ENCODE results near the gene ZNF784. TPM values are rescaled to one million over a fixed set of nuclear protein-coding genes. Genes with fewer than 3 reads are reported as not detected.

Gene ZNF784
- total and polyA plus RNA-seq, 8 donors: 1.8 to 15.1 (median 5.5) TPM; not detected in 1

DNA sequence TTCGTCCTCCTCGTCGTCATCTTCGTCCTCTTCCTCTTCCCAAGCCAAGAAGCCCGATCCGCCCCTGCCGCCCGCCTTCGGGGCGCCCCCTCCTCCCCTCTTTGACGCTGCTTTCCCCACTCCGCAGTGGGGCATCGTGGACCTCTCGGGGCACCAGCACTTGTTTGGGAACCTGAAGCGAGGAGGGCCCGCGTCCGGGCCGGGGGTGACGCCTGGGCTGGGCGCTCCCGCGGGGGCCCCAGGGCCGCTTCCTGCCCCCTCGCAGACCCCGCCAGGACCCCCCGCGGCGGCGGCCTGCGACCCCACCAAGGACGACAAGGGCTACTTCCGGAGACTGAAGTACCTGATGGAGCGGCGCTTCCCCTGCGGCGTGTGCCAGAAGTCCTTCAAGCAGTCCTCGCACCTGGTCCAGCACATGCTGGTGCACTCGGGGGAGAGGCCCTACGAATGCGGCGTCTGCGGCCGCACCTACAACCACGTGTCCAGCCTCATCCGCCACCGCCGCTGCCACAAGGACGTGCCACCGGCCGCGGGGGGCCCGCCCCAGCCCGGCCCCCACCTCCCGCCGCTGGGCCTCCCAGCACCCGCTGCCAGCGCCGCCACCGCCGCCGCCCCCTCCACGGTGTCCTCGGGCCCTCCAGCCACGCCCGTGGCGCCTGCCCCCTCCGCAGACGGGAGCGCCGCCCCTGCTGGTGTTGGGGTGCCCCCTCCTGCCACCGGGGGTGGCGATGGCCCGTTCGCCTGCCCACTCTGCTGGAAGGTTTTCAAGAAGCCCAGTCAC lies 10.2 kb downstream of the ZNF784 start:
- 91 to 95% (median 94%) methylated on average over 19 to 75 of the region's 75 CpGs for WGBS, 5 donors
- DNase-seq: no peak
- Histone ChIP-seq H3K4me3 (no peak overlapping the region), H3K9me3 (no peaks in the 10 kb centered on the region), H3K27me3 (no peaks in the 10 kb centered on the region), H3K27ac (no peak overlapping the region), H3K4me1 (peaks cover under 1 to 50% (median 15%) of the 10 kb centered on the region in 4 donors), H3K36me3 (peaks cover 16 to 72% (median 68%) of the 10 kb centered on the region in 4 donors)
- intact Hi-C loops (cut with DNase I; ENCODE audit: low total_unique reads): loop anchor here (5.0 kb wide), 1 partner anchor 102 kb away; no protein-coding TSS in a partner anchor
- TF ChIP-seq, protein P1, sequence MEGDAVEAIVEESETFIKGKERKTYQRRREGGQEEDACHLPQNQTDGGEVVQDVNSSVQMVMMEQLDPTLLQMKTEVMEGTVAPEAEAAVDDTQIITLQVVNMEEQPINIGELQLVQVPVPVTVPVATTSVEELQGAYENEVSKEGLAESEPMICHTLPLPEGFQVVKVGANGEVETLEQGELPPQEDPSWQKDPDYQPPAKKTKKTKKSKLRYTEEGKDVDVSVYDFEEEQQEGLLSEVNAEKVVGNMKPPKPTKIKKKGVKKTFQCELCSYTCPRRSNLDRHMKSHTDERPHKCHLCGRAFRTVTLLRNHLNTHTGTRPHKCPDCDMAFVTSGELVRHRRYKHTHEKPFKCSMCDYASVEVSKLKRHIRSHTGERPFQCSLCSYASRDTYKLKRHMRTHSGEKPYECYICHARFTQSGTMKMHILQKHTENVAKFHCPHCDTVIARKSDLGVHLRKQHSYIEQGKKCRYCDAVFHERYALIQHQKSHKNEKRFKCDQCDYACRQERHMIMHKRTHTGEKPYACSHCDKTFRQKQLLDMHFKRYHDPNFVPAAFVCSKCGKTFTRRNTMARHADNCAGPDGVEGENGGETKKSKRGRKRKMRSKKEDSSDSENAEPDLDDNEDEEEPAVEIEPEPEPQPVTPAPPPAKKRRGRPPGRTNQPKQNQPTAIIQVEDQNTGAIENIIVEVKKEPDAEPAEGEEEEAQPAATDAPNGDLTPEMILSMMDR (IDR thresholded peaks at IDR 0.05): no peak
- TF ChIP-seq POLR2A (IDR thresholded peaks at IDR 0.05) (no peak), POLR2AphosphoS5 (IDR thresholded peaks at IDR 0.05) (no peak), EP300 (IDR thresholded peaks at IDR 0.05) (no peak)

DNA sequence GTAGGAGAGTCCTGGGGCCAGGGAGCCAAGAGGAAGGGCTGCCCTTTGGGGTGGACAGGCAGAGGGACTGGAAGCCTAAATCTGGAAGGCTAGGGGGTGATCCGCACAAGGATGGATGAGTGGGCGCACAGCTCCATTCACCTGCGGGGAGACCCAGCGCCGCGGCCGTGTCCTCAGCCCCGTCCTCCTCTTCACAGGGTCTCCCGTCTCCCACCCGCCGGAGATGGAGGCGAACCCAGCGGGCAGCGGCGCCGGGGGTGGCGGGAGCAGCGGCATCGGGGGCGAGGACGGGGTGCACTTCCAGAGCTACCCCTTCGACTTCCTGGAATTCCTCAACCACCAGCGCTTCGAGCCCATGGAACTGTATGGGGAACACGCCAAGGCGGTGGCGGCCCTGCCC lies 11.0 kb downstream of the ZNF784 start:
- Histone ChIP-seq H3K4me3 (no peak overlapping the region), H3K36me3 (peaks cover 16 to 78% (median 71%) of the 10 kb centered on the region in 4 donors), H3K27me3 (no peaks in the 10 kb centered on the region), H3K27ac (no peak overlapping the region), H3K9me3 (no peaks in the 10 kb centered on the region), H3K4me1 (peaks cover 0 to 50% (median 12%) of the 10 kb centered on the region in 4 donors)
- DNase-seq: no peak
- whole genome bisulfite sequencing, 5 donors: 93 to 96% (median 94%) methylated on average over 9 to 27 of the region's 27 CpGs
- no peak for TF ChIP-seq POLR2A (IDR thresholded peaks at IDR 0.05)
- TF ChIP-seq POLR2AphosphoS5 (IDR thresholded peaks at IDR 0.05): no peak
- TF ChIP-seq EP300 (IDR thresholded peaks at IDR 0.05): no peak
- TF ChIP-seq, protein P1 (IDR thresholded peaks at IDR 0.05): no peak
- intact Hi-C loops (cut with DNase I; ENCODE audit: low total_unique reads): loop anchor here (5.0 kb wide), 1 partner anchor 101 kb away; no protein-coding TSS in a partner anchor

DNA sequence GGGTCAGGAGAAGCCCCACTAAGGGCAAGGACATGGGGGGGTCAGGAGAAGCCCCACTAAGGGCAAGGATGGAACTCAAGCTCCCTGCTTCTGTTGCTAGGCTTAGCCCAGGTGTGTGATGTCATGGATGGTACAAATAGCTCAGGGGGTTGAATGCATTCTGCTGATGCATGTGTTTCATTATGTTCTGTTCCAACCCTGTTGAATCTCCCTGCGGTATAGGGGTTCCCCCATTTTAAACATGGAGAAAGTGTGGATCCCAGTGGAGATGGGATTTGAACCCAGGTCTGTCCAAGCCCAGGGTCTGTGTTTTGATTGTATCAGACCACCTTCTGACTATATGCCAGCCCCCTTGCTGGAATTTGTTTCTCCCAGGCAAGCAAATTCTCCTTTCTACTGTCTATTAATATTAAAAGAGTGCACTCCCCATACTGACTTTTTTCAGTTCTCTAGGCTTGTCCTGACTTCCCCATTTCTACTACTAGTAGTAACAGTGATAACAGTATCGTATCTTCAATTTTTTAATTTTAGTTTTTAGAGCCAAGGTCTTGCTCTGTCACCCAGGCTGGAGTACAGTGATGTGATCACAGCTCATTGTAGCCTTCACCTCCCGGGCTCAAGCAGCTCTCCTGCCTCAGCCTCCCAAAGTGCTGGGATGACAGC lies 12.3 kb downstream of the ZNF784 start:
- peaks cover 16 to 74% (median 62%) of the 10 kb centered on the region in 4 donors for H3K36me3 ChIP-seq
- 80 to 93% (median 83%) methylated on average over 3 of the region's 3 CpGs for WGBS, 5 donors
- intact Hi-C loops (cut with DNase I; ENCODE audit: low total_unique reads): loop anchor here (5.0 kb wide), 1 partner anchor 100 kb away; no protein-coding TSS in a partner anchor

More for the DNA sequence above, 12.3 kb downstream of the ZNF784 start:
- Histone ChIP-seq H3K9me3 (no peaks in the 10 kb centered on the region), H3K27me3 (no peaks in the 10 kb centered on the region), H3K27ac (no peak overlapping the region), H3K4me3 (no peak overlapping the region), H3K4me1 (peaks cover 0 to 58% (median 19%) of the 10 kb centered on the region in 4 donors)
- no peak for TF ChIP-seq POLR2A (IDR thresholded peaks at IDR 0.05)
- no peak for TF ChIP-seq EP300 (IDR thresholded peaks at IDR 0.05)
- TF ChIP-seq, protein P1 (IDR thresholded peaks at IDR 0.05): no peak
- TF ChIP-seq POLR2AphosphoS5 (IDR thresholded peaks at IDR 0.05): no peak
- no peak for DNase-seq
